HG03442 (cell line): Measurements from ENCODE around the gene XIRP2.
"Not testable (repeated sequence)": the region's sequence is repeated elsewhere in the genome, so short reads cannot be mapped to it uniquely, and the experiment has no call there.

Experiments used
- ATAC-seq: cut with Tn5 transposase; IDR thresholded peaks from one replicate; pipeline ENCODE4 v1.9.1; 2021; ENCODE audit warnings: mild to moderate bottlenecking, moderate library complexity; ENCODE audit not compliant: unreplicated experiment

Gene XIRP2

GRCh38 chr2:167191588-167191987 lies 303.3 kb downstream of the XIRP2 start:
- ATAC-seq: no peak

GRCh38 chr2:167192833-167193232 lies 304.6 kb downstream of the XIRP2 start:
- no peak for ATAC-seq

- ATAC-seq: no peak
Observed at GRCh38 chr2:167196461-167197252, 308.4 kb downstream of the XIRP2 start.

- ATAC-seq: no peak
Observed at GRCh38 chr2:167198009-167198408, 309.7 kb downstream of the XIRP2 start.

- no peak for ATAC-seq
Observed at GRCh38 chr2:167198576-167198975, 310.3 kb downstream of the XIRP2 start.

- ATAC-seq: no peak
Observed at GRCh38 chr2:167200019-167200418, 311.7 kb downstream of the XIRP2 start.

GRCh38 chr2:167209784-167210183 lies 321.5 kb downstream of the XIRP2 start:
- no peak for ATAC-seq

- peak; percentile 92 for ATAC-seq
Observed at GRCh38 chr2:167212014-167212648, 323.9 kb downstream of the XIRP2 start.

GRCh38 chr2:167215595-167215994 lies 327.3 kb downstream of the XIRP2 start:
- no peak for ATAC-seq

- ATAC-seq: no peak
Observed at GRCh38 chr2:167237478-167237877, 349.2 kb downstream of the XIRP2 start.

- no peak for ATAC-seq
Observed at GRCh38 chr2:167240671-167241070, 352.4 kb downstream of the XIRP2 start.

GRCh38 chr2:167249197-167249596 lies 360.9 kb downstream of the XIRP2 start:
- ATAC-seq: no peak

- no peak for ATAC-seq
Observed at GRCh38 chr2:167253025-167253424, 364.7 kb downstream of the XIRP2 start.

- no peak for ATAC-seq
Observed at GRCh38 chr2:167254721-167255120, 366.4 kb downstream of the XIRP2 start.

- no peak for ATAC-seq
Observed at GRCh38 chr2:167258712-167259111, 370.4 kb downstream of the XIRP2 start.

- ATAC-seq: no peak
Observed at GRCh38 chr2:167264380-167264779, 376.1 kb downstream of the XIRP2 start.

GRCh38 chr2:167265004-167265403 lies 376.7 kb downstream of the XIRP2 start:
- ATAC-seq: no peak

- no peak for ATAC-seq
Observed at GRCh38 chr2:167265722-167266121, 377.4 kb downstream of the XIRP2 start.

GRCh38 chr2:167268245-167268644 lies 380.0 kb downstream of the XIRP2 start:
- not testable (repeated sequence) for ATAC-seq

GRCh38 chr2:167271932-167272331 lies 383.7 kb downstream of the XIRP2 start:
- ATAC-seq: no peak

- ATAC-seq: no peak
Observed at GRCh38 chr2:167275046-167275445, 386.8 kb downstream of the XIRP2 start.

GRCh38 chr2:167279810-167280209 lies 391.5 kb downstream of the XIRP2 start:
- no peak for ATAC-seq
